K562 (cell line): Measurements from ENCODE around the gene GABRB1. TPM values are rescaled to one million over a fixed set of nuclear protein-coding genes. Genes with fewer than 3 reads are reported as not detected.

Experiments used
- ATAC-seq: fragments of 200-7000 bp; cut with Tn5 transposase; 3 replicates; pipeline ENCODE4 v1.9.1; 2020; ENCODE audit warnings: moderate library complexity
- BruUV-seq: library from RNA; stranded (reverse); fragments of 400-500 nt; replicated peaks from 2 replicates; lab custom pipeline; 2021; lab: Mats Ljungman, UMichigan
- CTCF ChIA-PET: fragments of 300-600 bp; formaldehyde crosslinking; extraction: SDS; loops from one replicate; lab custom pipeline; 2021; ENCODE audit warnings: low intra/inter-chr PET ratio; lab: Yijun Ruan, JAX
- POLR2A ChIA-PET: fragments of 300-600, 350-650 bp; sonication (Branson Sonifier 250); formaldehyde crosslinking; extraction: SDS; loops from one replicate; lab custom pipeline; 2021; ENCODE audit warnings: antibody characterized with exemption, inconsistent platforms; lab: Yijun Ruan, JAX
- DNase-seq, 4 experiments: peaks; one replicate each; pipeline versions ENCODE4 v3.0.0 to v3.0.0-alpha.2; 2011 to 2018; ENCODE audit warnings: low spot score in 3 of 4, mixed read lengths in 3 of 4; ENCODE audit errors: extremely low read depth in 1 of 4
- FAIRE-seq: peaks from 2 replicates; lab custom pipeline; 2011; peaks lifted over from hg19 to GRCh38; lab: Jason Lieb, UNC
- H2AFZ ChIP-seq: 2 replicates; pipeline ENCODE4 v1.6.0; 2011; ENCODE audit warnings: low read depth, low read length, control low read depth, inconsistent platforms
- H3K27ac ChIP-seq: fragments of 200-600 bp; 3 replicates; pipeline ENCODE4 v1.8.0; 2011; ENCODE audit warnings: low read depth, mild to moderate bottlenecking, control low read depth, inconsistent platforms, low read length, moderate library complexity, mixed read lengths; ENCODE audit errors: extremely low read depth
- H3K27me3 ChIP-seq, 2 experiments: fragments of 300-600 bp in 1 of 2; 2 replicates in 1 of 2; 3 replicates in 1 of 2; pipeline versions ENCODE4 v1.6.0 to v1.8.0; 2011; ENCODE audit warnings: inconsistent platforms in 2 of 2, low read length in 2 of 2, mild to moderate bottlenecking in 1 of 2, mixed read lengths in 1 of 2, moderate library complexity in 1 of 2; ENCODE audit not compliant: control insufficient read depth in 2 of 2, insufficient read depth in 2 of 2
- H3K36me3 ChIP-seq: fragments of 300-600 bp; 3 replicates; pipeline ENCODE4 v1.8.0; 2011; ENCODE audit warnings: mild to moderate bottlenecking, low read length, inconsistent platforms; ENCODE audit not compliant: control insufficient read depth, insufficient read depth
- H3K4me1 ChIP-seq, 2 experiments: fragments of 200-600 bp in 1 of 2; replicated peaks in 1 of 2; 2 replicates in 1 of 2; 3 replicates in 1 of 2; pipeline versions ENCODE4 v1.5.1 to v1.8.0; 2011; ENCODE audit warnings: inconsistent platforms in 2 of 2, low read length in 2 of 2, mild to moderate bottlenecking in 1 of 2, mixed read lengths in 1 of 2, moderate library complexity in 1 of 2; ENCODE audit not compliant: control insufficient read depth in 2 of 2, insufficient read depth in 2 of 2
- H3K4me2 ChIP-seq: 2 replicates; pipeline ENCODE4 v1.6.1; 2011; ENCODE audit warnings: low read length, control low read depth, inconsistent platforms, mixed read lengths; ENCODE audit not compliant: insufficient read depth
- H3K4me3 ChIP-seq: fragments of 200-600 bp; sonication (generic), shearing (Covaris generic); 2 replicates; pipeline ENCODE4 v1.5.1; 2016; ENCODE audit warnings: control low read depth, inconsistent platforms
- H3K79me2 ChIP-seq: fragments of 200-600 bp; 3 replicates; pipeline ENCODE4 v1.8.0; 2011; ENCODE audit warnings: low read length, inconsistent platforms; ENCODE audit not compliant: control insufficient read depth, insufficient read depth
- H3K9ac ChIP-seq, 2 experiments: 2 replicates each; pipeline versions ENCODE4 v1.6.0 to v1.6.1; 2011; ENCODE audit warnings: low read depth in 2 of 2, low read length in 2 of 2, control low read depth in 1 of 2, inconsistent platforms in 1 of 2, mild to moderate bottlenecking in 1 of 2, mixed read lengths in 1 of 2; ENCODE audit not compliant: insufficient read depth in 1 of 2
- H3K9me1 ChIP-seq: one replicate; pipeline ENCODE4 v1.6.0; 2011; ENCODE audit warnings: inconsistent platforms, mild to moderate bottlenecking, low read length, moderate library complexity; ENCODE audit not compliant: control insufficient read depth, insufficient read depth
- H3K9me3 ChIP-seq: replicated peaks from 2 replicates; pipeline ENCODE4 v1.5.1; 2011; ENCODE audit warnings: low read depth, low read length, inconsistent platforms; ENCODE audit not compliant: control insufficient read depth, insufficient read depth
- H4K20me1 ChIP-seq: replicated peaks from 2 replicates; pipeline ENCODE4 v1.6.1; 2011; ENCODE audit warnings: low read length, inconsistent platforms, mixed read lengths; ENCODE audit not compliant: control insufficient read depth, insufficient read depth
- CLOCK ChIP-seq: fragments of 250-450 bp; sonication (Bioruptor Pico); IDR thresholded peaks from 2 replicates; pipeline ENCODE4 v1.4.0; 2020; ENCODE audit warnings: mild to moderate bottlenecking, moderate library complexity, borderline replicate concordance
- CSDE1 ChIP-seq, 2 experiments: fragments of 450-650 bp; IDR thresholded peaks; 2 replicates each; pipeline ENCODE4 v1.6.1; 2016; ENCODE audit warnings: mild to moderate bottlenecking in 1 of 2
- EP400 ChIP-seq: fragments of 450-650 bp; IDR thresholded peaks from 2 replicates; pipeline ENCODE4 v1.6.1; 2017; ENCODE audit warnings: antibody characterized with exemption, mild to moderate bottlenecking, moderate library complexity
- GABPB2 ChIP-seq: fragments of 250-450 bp; sonication (Bioruptor Pico); conservative IDR thresholded peaks from 2 replicates; pipeline ENCODE4 v1.5.1; 2021; ENCODE audit warnings: mild to moderate bottlenecking
- HCFC1 ChIP-seq: IDR thresholded peaks from 2 replicates; pipeline ENCODE4 v1.6.1; 2012; ENCODE audit warnings: low read depth, low read length, improper control_type of control experiment
- NONO ChIP-seq, 2 experiments: fragments of 200-400 bp in 1 of 2; fragments of 450-650 bp in 1 of 2; formaldehyde crosslinking in 1 of 2; IDR thresholded peaks; 2 replicates each; pipeline ENCODE4 v1.6.1; 2017; ENCODE audit warnings: low read depth in 2 of 2, mild to moderate bottlenecking in 2 of 2, moderate library complexity in 2 of 2, low read length in 1 of 2
- PBX2 ChIP-seq, 2 experiments: IDR thresholded peaks in 1 of 2; conservative IDR thresholded peaks in 1 of 2; 2 replicates each; pipeline ENCODE4 v1.6.1; 2016; ENCODE audit warnings: low read depth in 2 of 2, mild to moderate bottlenecking in 1 of 2, missing compliant biosample characterization in 1 of 2, missing genetic modification characterization in 1 of 2, moderate library complexity in 1 of 2
- PHB2 ChIP-seq: fragments of 450-650 bp; IDR thresholded peaks from 2 replicates; pipeline ENCODE4 v1.6.1; 2017; ENCODE audit warnings: low read depth
- PREB ChIP-seq: sonication (generic); formaldehyde crosslinking; IDR thresholded peaks from 2 replicates; pipeline ENCODE4 v1.8.1; 2023; ENCODE audit warnings: mild to moderate bottlenecking, missing genetic modification reagents
- SP2 ChIP-seq: IDR thresholded peaks from 2 replicates; pipeline ENCODE4 v1.6.1; 2011; ENCODE audit warnings: mild to moderate bottlenecking, low read depth, low read length, moderate library complexity; ENCODE audit not compliant: poor library complexity, severe bottlenecking; ENCODE audit errors: extremely low read depth
- SREBF1 ChIP-seq: fragments of 150-350 bp; IDR thresholded peaks from 2 replicates; pipeline ENCODE4 v1.6.1; 2014; ENCODE audit warnings: antibody characterized with exemption, low read depth, low read length, borderline replicate concordance
- TAF1 ChIP-seq: IDR thresholded peaks from 2 replicates; pipeline ENCODE4 v1.6.1; 2011; ENCODE audit warnings: mild to moderate bottlenecking, low read length, moderate library complexity; ENCODE audit not compliant: insufficient read depth, control insufficient read depth, severe bottlenecking; ENCODE audit errors: extremely low read depth
- ZC3H8 ChIP-seq: fragments of 450-650 bp; IDR thresholded peaks from 2 replicates; pipeline ENCODE4 v1.6.1; 2017
- ZNF316 ChIP-seq: fragments of 450-650 bp; IDR thresholded peaks from 2 replicates; pipeline ENCODE4 v1.6.1; 2016
- ZNF561 ChIP-seq: fragments of 450-650 bp; formaldehyde crosslinking; conservative IDR thresholded peaks from 2 replicates; pipeline ENCODE4 v1.4.0; 2020; ENCODE audit warnings: mild to moderate bottlenecking, moderate library complexity
- ZNF584 ChIP-seq: fragments of 200-800 bp; sonication (Bioruptor generic); IDR thresholded peaks from 2 replicates; pipeline ENCODE4 v1.6.1; 2016; ENCODE audit warnings: low read depth, mild to moderate bottlenecking, missing genetic modification characterization, missing compliant biosample characterization
- ZNF830 ChIP-seq: fragments of 250-450 bp; sonication (Bioruptor Pico); IDR thresholded peaks from 2 replicates; pipeline ENCODE4 v1.5.0; 2021; ENCODE audit warnings: mild to moderate bottlenecking
- in situ Hi-C: fragments of 300-500 bp; cut with MboI; formaldehyde crosslinking; loops from 4 replicates; pipeline ENCODE4 v1.15.0; 2018; ENCODE audit warnings: inconsistent platforms, mixed read lengths
- intact Hi-C: fragments of 100-400 bp; cut with micrococcal nuclease; formaldehyde crosslinking; loops from 2 replicates; pipeline ENCODE4 v1.14.2; 2022
- polyA plus RNA-seq, 8 experiments: library from polyadenylated mRNA; depleted of rRNA in 4 of 8; stranded (reverse) in 5 of 8; unstranded in 3 of 8; fragments of >200 nt; fragmentation: Nextera tagmentation in 2 of 8; fragmentation: Illumina TruSeq in 1 of 8; extraction: Ambion mirVana in 2 of 8; extraction: Trizol in 1 of 8; gene quantifications; 2 replicates each; pipeline versions ENCODE4 v1.2.1 to v1.2.3, GENCODE V29; 2011 to 2014; ENCODE audit warnings: inconsistent platforms in 1 of 8, missing spikeins in 1 of 8
- total RNA-seq, 7 experiments: library from RNA; depleted of rRNA in 6 of 7; stranded (reverse); fragments of >200 nt in 6 of 7; fragmentation: Illumina TruSeq in 2 of 7; extraction: Trizol in 2 of 7; gene quantifications; 2 replicates each; pipeline versions ENCODE4 v1.2.1 to v1.2.3, GENCODE V29; 2011 to 2021; ENCODE audit warnings: low replicate concordance in 1 of 7

The GABRB1 gene
- total and polyA plus RNA-seq, 9 of the 15 experiments (the other 6 are each of a cell fraction or from before 2014, with no cell fraction given): not detected

- CTCF ChIA-PET: no interaction called here
- Histone ChIP-seq H3K9ac (no peak overlapping the region), H2AFZ (no peak overlapping the region), H3K9me1 (no peaks in the 10 kb centered on the region), H3K27ac (no peak overlapping the region), H4K20me1 (no peaks in the 10 kb centered on the region), H3K9me3 (0 out of 2 replicates have a peak, but pooled peaks cover 1% of the 10 kb centered on the region), H3K36me3 (no peaks in the 10 kb centered on the region), H3K4me1 (no peaks in the 10 kb centered on the region), H3K79me2 (no peaks in the 10 kb centered on the region), H3K4me3 (no peak overlapping the region), H3K4me2 (no peak overlapping the region), H3K27me3 (no peaks in the 10 kb centered on the region)
- ATAC-seq: no peak
- in situ Hi-C loops (no loop called here), intact Hi-C loops (no loop called here)
- no peak for DNase-seq
- POLR2A ChIA-PET: interaction anchor here (0.7 kb wide), 1 partner anchor 14 kb away, joined by 3 read pairs; no protein-coding TSS in a partner anchor
- no peak for FAIRE-seq
- BruUV-seq: no TSS peak
- TF ChIP-seq ZNF584 (CRISPR knock-in tag) (no peak), NONO (IDR thresholded peaks at IDR 0.05; ENCODE audit: low read depth in 2 of 2, low read length in 1 of 2) (no peak), PHB2 (no peak), SP2 (no peak), GABPB2 (CRISPR knock-in tag) (no peak), ZNF561 (no peak), ZNF316 (no peak), PBX2 (CRISPR knock-in tag; IDR thresholded peaks at IDR 0.05; ENCODE audit: low read depth) (no peak), PBX2 (tag; conservative IDR thresholded peaks at IDR 0.05; ENCODE audit: low read depth) (no peak), ZNF830 (CRISPR knock-in tag) (no peak), CSDE1 (IDR thresholded peaks at IDR 0.05) (no peak), ZC3H8 (no peak), HCFC1 (no peak), TAF1 (no peak), PREB (CRISPR knock-in tag) (no peak), CLOCK (CRISPR knock-in tag) (no peak), EP400 (no peak), SREBF1 (no peak)
These were observed 44.6 kb downstream of the GABRB1 start for GRCh38 chr4:47075919-47076318.
